ENCODE results near the gene NRXN2.

NRXN2 gene

GRCh38 chr11:64644647-64645275, 78.2 kb downstream of the NRXN2 start:
- no peak for DNase-seq

GRCh38 chr11:64643920-64644646, 78.9 kb downstream of the NRXN2 start:
- DNase-seq = no peak

- no peak for DNase-seq
These were observed 79.6 kb downstream of the NRXN2 start for GRCh38 chr11:64643256-64643881.

GRCh38 chr11:64642871-64643255, 80.1 kb downstream of the NRXN2 start:
- no peak for DNase-seq

- no peak for DNase-seq
These were observed 80.6 kb downstream of the NRXN2 start for GRCh38 chr11:64642418-64642735.

- no peak for DNase-seq
These were observed 81.2 kb downstream of the NRXN2 start for GRCh38 chr11:64641596-64642417.

GRCh38 chr11:64639885-64640284, 83.1 kb downstream of the NRXN2 start:
- DNase-seq = no peak

GRCh38 chr11:64638829-64639228, 84.2 kb downstream of the NRXN2 start:
- no peak for DNase-seq

GRCh38 chr11:64638018-64638665, 84.9 kb downstream of the NRXN2 start:
- no peak for DNase-seq

GRCh38 chr11:64637334-64638017, 85.5 kb downstream of the NRXN2 start:
- DNase-seq = no peak

GRCh38 chr11:64633555-64634159, 89.3 kb downstream of the NRXN2 start:
- DNase-seq = no peak

- no peak for DNase-seq
These were observed 90.3 kb downstream of the NRXN2 start for GRCh38 chr11:64632654-64633053.

GRCh38 chr11:64632237-64632636, 90.8 kb downstream of the NRXN2 start:
- no peak for DNase-seq

GRCh38 chr11:64631675-64632074, 91.3 kb downstream of the NRXN2 start:
- no peak for DNase-seq

- no peak for DNase-seq
These were observed 93.0 kb downstream of the NRXN2 start for GRCh38 chr11:64629796-64630562.

GRCh38 chr11:64629103-64629502, 93.9 kb downstream of the NRXN2 start:
- DNase-seq = no peak

- DNase-seq = no peak
These were observed 94.4 kb downstream of the NRXN2 start for GRCh38 chr11:64628596-64628995.

- no peak for DNase-seq
These were observed 95.6 kb downstream of the NRXN2 start for GRCh38 chr11:64627371-64627770.

- DNase-seq = no peak
These were observed 96.4 kb downstream of the NRXN2 start for GRCh38 chr11:64626637-64627036.

GRCh38 chr11:64624883-64625481, 98.0 kb downstream of the NRXN2 start:
- no peak for DNase-seq

GRCh38 chr11:64622681-64623080, 100.3 kb downstream of the NRXN2 start:
- DNase-seq = no peak

All from effector CD8-positive, alpha-beta T cell (primary cell).